DMS114 treated with DMSO at 0.1 percent for 48 hours (cell line): ENCODE measurements around the gene UPP2.

ENCODE experiments used
- DNase-seq: peaks from one replicate; lab custom pipeline; 2025; ENCODE audit not compliant: unreplicated experiment; lab: John Stamatoyannopoulos, UW

The UPP2 gene

GRCh38 chr2:158103411-158104012 lies 1.8 kb downstream of the UPP2 start:
- no peak for DNase-seq

- DNase-seq: no peak
Measured at GRCh38 chr2:158104903-158105302, 3.2 kb downstream of the UPP2 start.

GRCh38 chr2:158112992-158113391 lies 11.3 kb downstream of the UPP2 start:
- no peak for DNase-seq

GRCh38 chr2:158113741-158114295 lies 12.1 kb downstream of the UPP2 start:
- no peak for DNase-seq

GRCh38 chr2:158114516-158114915 lies 12.8 kb downstream of the UPP2 start:
- DNase-seq: no peak

- DNase-seq: no peak
Measured at GRCh38 chr2:158115202-158115767, 13.6 kb downstream of the UPP2 start.

GRCh38 chr2:158116936-158117335 lies 15.3 kb downstream of the UPP2 start:
- DNase-seq: no peak

- DNase-seq: no peak
Measured at GRCh38 chr2:158120102-158120501, 18.4 kb downstream of the UPP2 start.

- DNase-seq: no peak
Measured at GRCh38 chr2:158120664-158121641, 19.3 kb downstream of the UPP2 start.

- DNase-seq: no peak
Measured at GRCh38 chr2:158124896-158125295, 23.2 kb downstream of the UPP2 start.

GRCh38 chr2:158125756-158126498 lies 24.3 kb downstream of the UPP2 start:
- no peak for DNase-seq

GRCh38 chr2:158127380-158127804 lies 25.7 kb downstream of the UPP2 start:
- no peak for DNase-seq

- DNase-seq: no peak
Measured at GRCh38 chr2:158128168-158128973, 26.7 kb downstream of the UPP2 start.

GRCh38 chr2:158129037-158129436 lies 27.4 kb downstream of the UPP2 start:
- no peak for DNase-seq

- DNase-seq: no peak
Measured at GRCh38 chr2:158130832-158131473, 29.3 kb downstream of the UPP2 start.

GRCh38 chr2:158131483-158131912 lies 29.8 kb downstream of the UPP2 start:
- no peak for DNase-seq

- DNase-seq: no peak
Measured at GRCh38 chr2:158131919-158132566, 30.4 kb downstream of the UPP2 start.

GRCh38 chr2:158134055-158134454 lies 32.4 kb downstream of the UPP2 start:
- DNase-seq: no peak

GRCh38 chr2:158134655-158135054 lies 33.0 kb downstream of the UPP2 start:
- DNase-seq: no peak
